A204.1 (cell line): ENCODE results near the gene ARL17B.
"Not testable (repeated sequence)": the region's sequence is repeated elsewhere in the genome, so short reads cannot be mapped to it uniquely, and the experiment has no call there.

Experiments used
- FAIRE-seq: peaks from 2 replicates; lab custom pipeline; 2012; peaks lifted over from hg19 to GRCh38; lab: Jason Lieb, UNC

The ARL17B gene

GRCh38 chr17:46287587-46287986 is 74.0 kb downstream of the ARL17B start:
- FAIRE-seq, result not testable (repeated sequence)

GRCh38 chr17:46286764-46287221 is 74.8 kb downstream of the ARL17B start:
- peak; percentile 92 for FAIRE-seq

- FAIRE-seq, result not testable (repeated sequence)
These were observed 76.1 kb downstream of the ARL17B start for GRCh38 chr17:46285500-46285899.

GRCh38 chr17:46284467-46284866 is 77.1 kb downstream of the ARL17B start:
- not testable (repeated sequence) for FAIRE-seq

GRCh38 chr17:46282635-46283034 is 78.9 kb downstream of the ARL17B start:
- not testable (repeated sequence) for FAIRE-seq

- not testable (repeated sequence) for FAIRE-seq
These were observed 80.2 kb downstream of the ARL17B start for GRCh38 chr17:46281336-46281735.

GRCh38 chr17:46276728-46277479 is 84.7 kb downstream of the ARL17B start:
- not testable (repeated sequence) for FAIRE-seq

GRCh38 chr17:46274238-46274637 is 87.3 kb downstream of the ARL17B start:
- FAIRE-seq, result no peak

GRCh38 chr17:46273541-46274236 is 87.9 kb downstream of the ARL17B start:
- FAIRE-seq, result no peak

GRCh38 chr17:46270032-46270431 is 91.5 kb downstream of the ARL17B start:
- FAIRE-seq, result no peak

GRCh38 chr17:46266656-46267544 is 94.7 kb downstream of the ARL17B start:
- no peak for FAIRE-seq

- FAIRE-seq, result not testable (repeated sequence)
These were observed 95.4 kb downstream of the ARL17B start for GRCh38 chr17:46266063-46266655.

GRCh38 chr17:46264456-46265198 is 96.9 kb downstream of the ARL17B start:
- FAIRE-seq, result no peak

- FAIRE-seq, result no peak
These were observed 99.3 kb downstream of the ARL17B start for GRCh38 chr17:46262271-46262670.

- not testable (repeated sequence) for FAIRE-seq
These were observed 101.5 kb downstream of the ARL17B start for GRCh38 chr17:46259845-46260661.

GRCh38 chr17:46256369-46256768 is 105.2 kb downstream of the ARL17B start:
- FAIRE-seq, result not testable (repeated sequence)

GRCh38 chr17:46254215-46254614 is 107.4 kb downstream of the ARL17B start:
- not testable (repeated sequence) for FAIRE-seq

- not testable (repeated sequence) for FAIRE-seq
These were observed 107.8 kb downstream of the ARL17B start for GRCh38 chr17:46253722-46254121.

GRCh38 chr17:46252804-46253203 is 108.8 kb downstream of the ARL17B start:
- FAIRE-seq, result not testable (repeated sequence)

- not testable (repeated sequence) for FAIRE-seq
These were observed 112.4 kb downstream of the ARL17B start for GRCh38 chr17:46249153-46249552.
